ENCODE data around the gene RBBP8NL.

DNA sequence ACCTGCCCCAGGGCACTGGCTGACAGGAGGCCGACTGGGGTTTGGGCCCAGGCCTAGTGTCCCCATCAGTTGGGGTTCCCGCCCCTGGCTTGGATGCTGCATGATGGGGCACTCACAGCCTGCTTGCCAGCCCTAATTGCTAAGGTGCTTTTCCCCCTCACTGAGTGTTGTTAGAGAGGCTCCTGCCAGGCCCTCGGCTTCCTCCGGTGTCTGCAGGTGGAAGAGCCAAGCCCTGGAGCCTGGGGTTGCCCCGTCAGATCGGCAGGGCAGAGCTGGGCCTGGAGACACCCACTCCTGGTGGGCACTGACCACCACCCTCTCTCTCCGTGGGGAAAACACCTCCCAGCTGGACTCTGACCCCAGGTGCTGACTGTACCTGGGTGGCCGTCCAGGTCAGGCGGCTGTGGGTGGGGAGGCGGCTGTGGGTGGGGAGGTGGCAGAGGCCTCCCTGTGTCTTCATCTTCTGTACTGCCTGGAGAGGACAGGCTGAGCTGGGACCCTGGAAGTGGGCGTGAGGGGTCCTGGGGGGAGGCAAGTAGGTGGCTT is 14.2 kb downstream of the RBBP8NL start:
- TF ChIP-seq, protein P1, sequence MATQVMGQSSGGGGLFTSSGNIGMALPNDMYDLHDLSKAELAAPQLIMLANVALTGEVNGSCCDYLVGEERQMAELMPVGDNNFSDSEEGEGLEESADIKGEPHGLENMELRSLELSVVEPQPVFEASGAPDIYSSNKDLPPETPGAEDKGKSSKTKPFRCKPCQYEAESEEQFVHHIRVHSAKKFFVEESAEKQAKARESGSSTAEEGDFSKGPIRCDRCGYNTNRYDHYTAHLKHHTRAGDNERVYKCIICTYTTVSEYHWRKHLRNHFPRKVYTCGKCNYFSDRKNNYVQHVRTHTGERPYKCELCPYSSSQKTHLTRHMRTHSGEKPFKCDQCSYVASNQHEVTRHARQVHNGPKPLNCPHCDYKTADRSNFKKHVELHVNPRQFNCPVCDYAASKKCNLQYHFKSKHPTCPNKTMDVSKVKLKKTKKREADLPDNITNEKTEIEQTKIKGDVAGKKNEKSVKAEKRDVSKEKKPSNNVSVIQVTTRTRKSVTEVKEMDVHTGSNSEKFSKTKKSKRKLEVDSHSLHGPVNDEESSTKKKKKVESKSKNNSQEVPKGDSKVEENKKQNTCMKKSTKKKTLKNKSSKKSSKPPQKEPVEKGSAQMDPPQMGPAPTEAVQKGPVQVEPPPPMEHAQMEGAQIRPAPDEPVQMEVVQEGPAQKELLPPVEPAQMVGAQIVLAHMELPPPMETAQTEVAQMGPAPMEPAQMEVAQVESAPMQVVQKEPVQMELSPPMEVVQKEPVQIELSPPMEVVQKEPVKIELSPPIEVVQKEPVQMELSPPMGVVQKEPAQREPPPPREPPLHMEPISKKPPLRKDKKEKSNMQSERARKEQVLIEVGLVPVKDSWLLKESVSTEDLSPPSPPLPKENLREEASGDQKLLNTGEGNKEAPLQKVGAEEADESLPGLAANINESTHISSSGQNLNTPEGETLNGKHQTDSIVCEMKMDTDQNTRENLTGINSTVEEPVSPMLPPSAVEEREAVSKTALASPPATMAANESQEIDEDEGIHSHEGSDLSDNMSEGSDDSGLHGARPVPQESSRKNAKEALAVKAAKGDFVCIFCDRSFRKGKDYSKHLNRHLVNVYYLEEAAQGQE (IDR thresholded peaks at IDR 0.05; ENCODE audit: low read depth), result no peak
- TF ChIP-seq YY1 (IDR thresholded peaks at IDR 0.05; ENCODE audit: low read depth) (no peak), TCF12 (IDR thresholded peaks at IDR 0.05; ENCODE audit: low read depth) (no peak), RAD21 (IDR thresholded peaks at IDR 0.05; ENCODE audit: low read depth) (no peak), TAF1 (IDR thresholded peaks at IDR 0.05; ENCODE audit: low read depth) (no peak)
- TF ChIP-seq, protein P2, sequence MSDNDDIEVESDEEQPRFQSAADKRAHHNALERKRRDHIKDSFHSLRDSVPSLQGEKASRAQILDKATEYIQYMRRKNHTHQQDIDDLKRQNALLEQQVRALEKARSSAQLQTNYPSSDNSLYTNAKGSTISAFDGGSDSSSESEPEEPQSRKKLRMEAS (IDR thresholded peaks at IDR 0.05), result no peak

Data from Ishikawa (cell line).